ENCODE data around the gene LNX1.

Gene LNX1

GRCh38 chr4:53591372-53591892 is at the start of gene LNX1:
Gene LNX1 (minus strand): TSS chr4:53591486. CDS start chr4:53574002, 17,484 bp downstream.
- no peak for DNase-seq

- no peak for DNase-seq
Measured at GRCh38 chr4:53640576-53641453, 49.5 kb upstream of the LNX1 start.

GRCh38 chr4:53638919-53639318 is 47.6 kb upstream of the LNX1 start:
- no peak for DNase-seq

GRCh38 chr4:53637348-53637747 is 46.1 kb upstream of the LNX1 start:
- no peak for DNase-seq

- no peak for DNase-seq
Measured at GRCh38 chr4:53635697-53636483, 44.6 kb upstream of the LNX1 start.

GRCh38 chr4:53633608-53634007 is 42.3 kb upstream of the LNX1 start:
- no peak for DNase-seq

- no peak for DNase-seq
Measured at GRCh38 chr4:53629296-53629695, 38.0 kb upstream of the LNX1 start.

- no peak for DNase-seq
Measured at GRCh38 chr4:53626491-53626890, 35.2 kb upstream of the LNX1 start.

- DNase-seq: no peak
Measured at GRCh38 chr4:53625888-53626287, 34.6 kb upstream of the LNX1 start.

GRCh38 chr4:53622739-53623151 is 31.5 kb upstream of the LNX1 start:
- no peak for DNase-seq

GRCh38 chr4:53620956-53621355 is 29.7 kb upstream of the LNX1 start:
- no peak for DNase-seq

- DNase-seq: no peak
Measured at GRCh38 chr4:53619431-53619830, 28.1 kb upstream of the LNX1 start.

GRCh38 chr4:53618321-53618720 is 27.0 kb upstream of the LNX1 start:
- DNase-seq: no peak

- DNase-seq: no peak
Measured at GRCh38 chr4:53617101-53617680, 25.9 kb upstream of the LNX1 start.

- no peak for DNase-seq
Measured at GRCh38 chr4:53616219-53616618, 24.9 kb upstream of the LNX1 start.

- DNase-seq: no peak
Measured at GRCh38 chr4:53614591-53614990, 23.3 kb upstream of the LNX1 start.

GRCh38 chr4:53613428-53613827 is 22.1 kb upstream of the LNX1 start:
- DNase-seq: no peak

- DNase-seq: no peak
Measured at GRCh38 chr4:53608649-53609048, 17.4 kb upstream of the LNX1 start.

GRCh38 chr4:53608242-53608641 is 17.0 kb upstream of the LNX1 start:
- DNase-seq: no peak

GRCh38 chr4:53605783-53606182 is 14.5 kb upstream of the LNX1 start:
- DNase-seq: no peak

- DNase-seq: no peak
Measured at GRCh38 chr4:53602390-53602789, 11.1 kb upstream of the LNX1 start.

GRCh38 chr4:53601251-53601764 is 10.0 kb upstream of the LNX1 start:
- DNase-seq: no peak

- DNase-seq: no peak
Measured at GRCh38 chr4:53599632-53600031, 8.3 kb upstream of the LNX1 start.
